GM21526 (cell line): ENCODE results near the gene HOXC5.

Source experiments
- ATAC-seq: cut with Tn5 transposase; IDR thresholded peaks from one replicate; pipeline ENCODE4 v1.9.1; 2021; ENCODE audit warnings: moderate library complexity; ENCODE audit not compliant: unreplicated experiment, low FRiP score

The HOXC5 gene

DNA sequence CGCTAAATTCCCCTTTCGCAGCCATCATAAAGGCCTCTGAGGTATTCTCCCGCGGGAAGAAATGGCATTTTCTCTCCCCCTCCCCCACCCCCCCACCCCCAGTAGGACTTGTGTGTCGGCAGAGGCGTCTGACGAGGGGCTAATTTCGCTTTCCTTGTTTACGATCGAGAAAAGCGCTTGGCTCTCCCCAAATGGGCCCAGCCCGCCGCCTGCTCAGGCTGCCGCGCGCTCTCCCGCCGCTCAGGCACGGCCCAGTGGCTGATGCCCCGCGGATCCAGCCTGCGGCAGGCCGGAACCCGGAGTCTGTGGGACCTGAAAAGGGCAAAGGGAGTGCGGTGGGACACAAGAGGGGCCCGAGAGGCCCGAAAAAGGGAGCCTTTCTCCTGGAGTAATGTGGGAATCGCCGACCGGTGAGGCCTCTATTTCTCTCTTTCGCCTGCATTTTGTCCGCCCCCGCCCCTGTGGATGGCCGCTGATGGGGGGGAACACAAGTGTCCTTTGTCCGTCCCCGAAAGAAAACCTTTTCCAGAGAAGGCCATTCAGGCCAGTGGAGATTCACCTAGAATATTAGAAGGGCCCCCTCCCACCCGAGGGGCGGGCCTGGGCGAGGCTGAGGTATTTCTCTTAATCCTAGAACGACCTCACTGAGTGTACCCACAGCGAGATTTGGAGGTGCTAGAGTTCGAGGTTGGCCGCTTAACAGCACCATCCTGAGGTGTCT lies 13.6 kb upstream of the HOXC5 start:
- no peak for ATAC-seq

DNA sequence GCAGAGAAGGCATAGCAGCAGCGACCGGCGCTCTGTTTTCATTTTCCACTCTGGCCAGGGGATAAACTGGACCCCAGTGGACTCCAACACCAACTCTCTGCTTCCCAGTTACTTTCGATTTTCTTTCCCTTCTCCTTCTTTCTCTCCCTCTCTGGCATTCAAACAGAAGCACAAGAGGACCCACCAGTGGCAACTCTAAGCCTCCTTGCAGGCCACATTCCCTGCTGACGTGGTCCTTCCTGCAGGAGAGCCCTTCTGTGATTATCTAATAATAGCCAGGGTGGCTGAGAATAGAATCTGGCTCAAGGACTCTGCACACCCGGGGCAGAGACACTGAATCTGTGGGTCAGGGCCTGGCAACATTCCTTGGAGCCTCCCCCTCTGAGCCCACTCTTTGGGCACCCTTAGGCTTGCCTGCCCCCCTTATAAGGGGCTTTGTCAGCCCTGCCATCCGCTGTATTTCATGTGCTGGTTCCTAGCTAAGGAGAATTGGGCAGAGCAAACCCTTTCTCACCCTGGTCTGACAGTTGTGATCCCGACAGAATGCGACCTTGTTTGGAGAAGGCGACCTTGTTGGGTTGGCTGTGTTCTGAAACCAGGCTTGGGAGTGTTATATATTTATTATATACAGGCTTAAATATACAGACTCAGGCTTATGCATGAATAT lies 12.8 kb upstream of the HOXC5 start:
- no peak for ATAC-seq

GRCh38 chr12:54020591-54021405 lies 12.1 kb upstream of the HOXC5 start:
- ATAC-seq = no peak

DNA sequence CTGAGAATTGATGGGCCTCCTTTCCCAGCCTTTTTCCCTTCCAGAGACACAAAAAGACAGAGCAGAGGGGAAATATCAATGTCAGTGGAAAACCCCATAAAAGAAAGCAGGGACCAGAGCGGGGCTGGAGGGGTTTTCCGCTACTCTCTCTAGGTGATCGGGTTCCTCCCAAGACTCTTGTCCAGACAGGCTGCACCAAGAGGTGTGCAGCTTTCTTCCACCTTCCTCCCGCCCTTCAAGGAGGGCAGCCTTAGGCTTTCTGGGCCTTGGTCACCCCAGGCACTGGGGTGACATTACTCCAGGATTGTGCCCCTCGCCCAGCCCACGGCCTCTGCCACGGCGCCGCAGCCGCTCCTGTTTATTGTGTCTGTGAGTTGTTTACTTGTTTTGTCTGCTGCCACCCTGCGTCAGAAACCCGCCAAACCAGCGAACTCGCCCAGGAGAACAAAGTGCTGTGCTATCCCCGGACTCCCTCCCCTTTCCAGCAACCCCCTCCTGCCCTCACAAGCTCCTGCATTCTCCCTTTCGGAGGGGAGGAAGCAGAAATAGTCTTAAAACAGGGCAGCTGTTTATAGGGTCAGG lies 11.3 kb upstream of the HOXC5 start:
- ATAC-seq = no peak

GRCh38 chr12:54022960-54023884 lies 9.6 kb upstream of the HOXC5 start:
- ATAC-seq = no peak

DNA sequence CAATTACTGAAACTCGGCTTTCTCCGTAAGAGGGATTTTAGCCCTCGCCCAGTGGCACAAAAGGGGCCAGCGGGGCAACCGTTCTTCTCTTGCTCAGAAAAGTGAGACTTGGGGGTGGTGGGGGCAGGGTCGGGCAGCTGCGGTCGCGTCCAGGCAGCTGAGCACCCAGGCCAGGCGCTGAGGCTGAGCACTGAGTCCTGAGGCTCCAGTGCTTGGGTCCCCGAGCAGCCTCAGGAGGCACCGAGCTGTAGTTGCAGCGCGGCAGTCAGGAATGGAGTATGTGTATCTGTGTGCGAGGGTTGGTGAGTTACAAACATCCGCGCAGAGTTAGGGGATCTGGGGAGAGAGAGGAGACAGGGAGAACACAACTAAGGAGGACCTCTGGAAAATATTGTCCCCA lies 8.7 kb upstream of the HOXC5 start:
- no peak for ATAC-seq

- ATAC-seq = no peak
These were observed 8.1 kb upstream of the HOXC5 start for GRCh38 chr12:54024581-54025305.

GRCh38 chr12:54025499-54026405 lies 7.1 kb upstream of the HOXC5 start:
- no peak for ATAC-seq

GRCh38 chr12:54026640-54027441 lies 6.0 kb upstream of the HOXC5 start:
- no peak for ATAC-seq

GRCh38 chr12:54027442-54027786 lies 5.4 kb upstream of the HOXC5 start:
- no peak for ATAC-seq

- no peak for ATAC-seq
These were observed 4.3 kb upstream of the HOXC5 start, which contains the start of gene HOXC6 for GRCh38 chr12:54028314-54029201. TSS of gene HOXC6 (plus strand) at chr12:54028440. CDS start at chr12:54028522, 82 bp downstream.

DNA sequence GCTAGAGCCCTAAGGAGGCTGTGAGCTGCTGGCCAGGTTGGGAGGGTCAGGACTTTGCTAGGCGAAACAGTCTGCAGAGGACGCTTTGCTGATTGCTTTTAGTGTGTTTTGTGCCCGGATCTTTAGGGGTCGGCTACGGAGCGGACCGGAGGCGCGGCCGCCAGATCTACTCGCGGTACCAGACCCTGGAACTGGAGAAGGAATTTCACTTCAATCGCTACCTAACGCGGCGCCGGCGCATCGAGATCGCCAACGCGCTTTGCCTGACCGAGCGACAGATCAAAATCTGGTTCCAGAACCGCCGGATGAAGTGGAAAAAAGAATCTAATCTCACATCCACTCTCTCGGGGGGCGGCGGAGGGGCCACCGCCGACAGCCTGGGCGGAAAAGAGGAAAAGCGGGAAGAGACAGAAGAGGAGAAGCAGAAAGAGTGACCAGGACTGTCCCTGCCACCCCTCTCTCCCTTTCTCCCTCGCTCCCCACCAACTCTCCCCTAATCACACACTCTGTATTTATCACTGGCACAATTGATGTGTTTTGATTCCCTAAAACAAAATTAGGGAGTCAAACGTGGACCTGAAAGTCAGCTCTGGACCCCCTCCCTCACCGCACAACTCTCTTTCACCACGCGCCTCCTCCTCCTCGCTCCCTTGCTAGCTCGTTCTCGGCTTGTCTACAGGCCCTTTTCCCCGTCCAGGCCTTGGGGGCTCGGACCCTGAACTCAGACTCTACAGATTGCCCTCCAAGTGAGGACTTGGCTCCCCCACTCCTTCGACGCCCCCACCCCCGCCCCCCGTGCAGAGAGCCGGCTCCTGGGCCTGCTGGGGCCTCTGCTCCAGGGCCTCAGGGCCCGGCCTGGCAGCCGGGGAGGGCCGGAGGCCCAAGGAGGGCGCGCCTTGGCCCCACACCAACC lies 3.1 kb upstream of the HOXC5 start:
- no peak for ATAC-seq

DNA sequence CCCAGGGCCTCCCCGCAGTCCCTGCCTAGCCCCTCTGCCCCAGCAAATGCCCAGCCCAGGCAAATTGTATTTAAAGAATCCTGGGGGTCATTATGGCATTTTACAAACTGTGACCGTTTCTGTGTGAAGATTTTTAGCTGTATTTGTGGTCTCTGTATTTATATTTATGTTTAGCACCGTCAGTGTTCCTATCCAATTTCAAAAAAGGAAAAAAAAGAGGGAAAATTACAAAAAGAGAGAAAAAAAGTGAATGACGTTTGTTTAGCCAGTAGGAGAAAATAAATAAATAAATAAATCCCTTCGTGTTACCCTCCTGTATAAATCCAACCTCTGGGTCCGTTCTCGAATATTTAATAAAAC lies 2.4 kb upstream of the HOXC5 start:
- no peak for ATAC-seq

DNA sequence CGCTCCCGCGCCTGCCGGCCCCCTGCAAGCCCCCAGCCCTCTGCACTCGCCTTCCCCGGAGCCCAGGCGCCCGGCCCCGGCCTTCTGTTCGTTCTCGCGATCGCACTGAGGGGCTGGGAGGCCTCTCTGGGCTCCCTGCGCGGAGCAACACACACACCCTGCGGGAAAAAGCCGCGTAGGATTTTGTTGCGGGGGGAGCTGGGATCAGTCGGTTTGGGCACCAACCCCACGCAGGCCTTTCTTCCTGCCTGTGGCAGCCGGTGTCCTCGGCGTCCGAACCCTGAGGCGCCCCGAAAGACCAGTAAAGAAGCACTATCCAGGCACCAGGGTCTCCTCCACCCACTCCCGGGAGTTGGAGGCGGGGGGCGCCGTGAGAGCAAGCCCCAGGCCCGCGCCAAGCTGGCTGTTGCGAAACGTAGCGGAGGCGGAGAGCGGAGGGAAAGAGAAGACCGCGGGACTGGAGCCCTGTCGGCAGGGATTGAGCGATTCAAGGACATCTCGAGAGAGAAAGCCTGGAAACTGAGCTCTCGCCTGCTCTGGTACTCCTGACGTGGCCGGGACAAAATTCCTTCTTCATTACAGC lies 1.9 kb upstream of the HOXC5 start:
- ATAC-seq = no peak

DNA sequence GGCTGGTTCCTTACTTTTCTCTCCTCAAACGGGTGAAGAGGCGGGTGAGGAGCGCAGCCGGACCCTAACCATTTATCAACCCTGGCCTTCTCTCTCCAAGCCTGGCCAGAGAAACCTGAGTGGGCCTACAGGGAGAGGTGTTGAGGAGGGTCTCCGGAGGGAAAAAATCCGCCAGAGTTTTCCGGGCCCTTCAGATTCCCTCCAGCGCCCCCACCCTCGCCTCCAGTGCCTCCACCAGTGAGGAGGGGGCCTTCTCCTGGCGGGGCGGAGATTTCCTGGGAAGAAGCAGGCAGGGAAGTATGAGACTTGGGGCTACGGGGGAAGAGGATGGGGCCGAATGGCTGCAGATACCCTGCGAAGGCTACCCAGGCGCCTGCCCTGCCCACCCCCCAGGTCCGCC lies 1.4 kb upstream of the HOXC5 start:
- ATAC-seq = no peak
